SIG-M5 treated with dmso at 0.1 percent for 504 hours (cell line): ENCODE measurements around the gene KTN1.
A peak's percentile ranks its signal among the peaks of the same experiment; 100 is the strongest.

ENCODE experiments used
- DNase-seq: peaks from one replicate; lab custom pipeline; 2025; ENCODE audit not compliant: unreplicated experiment; lab: John Stamatoyannopoulos, UW

The KTN1 gene

GRCh38 chr14:55604900-55605418, 25.0 kb downstream of the KTN1 start:
- no peak for DNase-seq

GRCh38 chr14:55605793-55606192, 25.8 kb downstream of the KTN1 start:
- DNase-seq, result no peak

- DNase-seq, result no peak
These were observed 27.4 kb downstream of the KTN1 start for GRCh38 chr14:55607386-55607785.

- DNase-seq, result no peak
These were observed 29.7 kb downstream of the KTN1 start for GRCh38 chr14:55609681-55610080.

GRCh38 chr14:55610713-55611370, 30.8 kb downstream of the KTN1 start:
- no peak for DNase-seq

GRCh38 chr14:55611859-55612258, 31.9 kb downstream of the KTN1 start:
- no peak for DNase-seq

- DNase-seq, result no peak
These were observed 34.3 kb downstream of the KTN1 start for GRCh38 chr14:55614304-55614703.

GRCh38 chr14:55620277-55620676, 40.3 kb downstream of the KTN1 start:
- DNase-seq, result no peak

GRCh38 chr14:55620981-55621380, 41.0 kb downstream of the KTN1 start:
- DNase-seq, result no peak

- no peak for DNase-seq
These were observed 41.4 kb downstream of the KTN1 start for GRCh38 chr14:55621391-55621790.

- no peak for DNase-seq
These were observed 44.9 kb downstream of the KTN1 start for GRCh38 chr14:55624913-55625312.

- no peak for DNase-seq
These were observed 45.5 kb downstream of the KTN1 start for GRCh38 chr14:55625481-55625880.

GRCh38 chr14:55626131-55626530, 46.1 kb downstream of the KTN1 start:
- DNase-seq, result no peak

GRCh38 chr14:55628426-55628825, 48.4 kb downstream of the KTN1 start:
- DNase-seq, result no peak

- DNase-seq, result no peak
These were observed 58.7 kb downstream of the KTN1 start for GRCh38 chr14:55638665-55639064.

- DNase-seq, result no peak
These were observed 61.3 kb downstream of the KTN1 start for GRCh38 chr14:55641290-55641689.

- DNase-seq, result no peak
These were observed 61.9 kb downstream of the KTN1 start for GRCh38 chr14:55641954-55642353.

- peak; percentile 37 for DNase-seq
These were observed 65.1 kb downstream of the KTN1 start for GRCh38 chr14:55645145-55645544.

- no peak for DNase-seq
These were observed 66.1 kb downstream of the KTN1 start for GRCh38 chr14:55645845-55646832.

- DNase-seq, result no peak
These were observed 71.0 kb downstream of the KTN1 start for GRCh38 chr14:55650992-55651391.

- no peak for DNase-seq
These were observed 74.2 kb downstream of the KTN1 start for GRCh38 chr14:55654243-55654642.

GRCh38 chr14:55661029-55661428, 81.0 kb downstream of the KTN1 start:
- DNase-seq, result no peak
